Colonic mucosa (tissue), 4 donors: Measurements from ENCODE around the gene WDR36. TPM values are rescaled to one million over a fixed set of nuclear protein-coding genes. Genes with fewer than 3 reads are reported as not detected.
"Not testable (repeated sequence)": the region's sequence is repeated elsewhere in the genome, so short reads cannot be mapped to it uniquely, and the experiment has no call there.

Experiments
- DNase-seq: peaks from one replicate; pipeline ENCODE4 v3.0.0-alpha.2; 2020
- H3K27ac ChIP-seq: fragments of 200-600 bp; one replicate; pipeline ENCODE4 v1.8.0; 2021
- H3K27me3 ChIP-seq: fragments of 200-600 bp; one replicate; pipeline ENCODE4 v1.8.0; 2021
- H3K36me3 ChIP-seq: fragments of 200-600 bp; one replicate; pipeline ENCODE4 v1.8.0; 2021
- H3K4me1 ChIP-seq: fragments of 200-600 bp; one replicate; pipeline ENCODE4 v1.8.0; 2021; ENCODE audit warnings: mild to moderate bottlenecking
- H3K4me3 ChIP-seq: fragments of 200-600 bp; one replicate; pipeline ENCODE4 v1.8.0; 2021
- H3K9ac ChIP-seq, 2 donors: one replicate each; pipeline ENCODE4 v1.7.0; 2013; ENCODE audit warnings: control low read depth in 2 of 2, low read depth in 2 of 2, low read length in 2 of 2
- H3K9me3 ChIP-seq: fragments of 200-600 bp; one replicate; pipeline ENCODE4 v1.8.0; 2021
- CTCF ChIP-seq: fragments of 200-600 bp; IDR thresholded peaks from one replicate; pipeline ENCODE4 v1.8.0; 2022; ENCODE audit warnings: antibody characterized with exemption, mild to moderate bottlenecking
- intact Hi-C: fragments of 100-400 bp; cut with DNase I; formaldehyde crosslinking; loops from one replicate; pipeline ENCODE4 v1.14.1; 2022
- total RNA-seq, 2 donors: library from RNA; stranded (reverse); fragmentation: NEBNext Ultra II Directional in 1 of 2; extraction: Animal tissue kit (Norgen Biotek cat#: 25700) in 1 of 2; gene quantifications; one replicate each; pipeline ENCODE4 v1.2.1, GENCODE V29; 2021
- donor health status: healthy.
- donor health status: DM: no; HTN: no; CAD: no.
- donor health status: DM: no; HTN: no; CAD: no.

Gene WDR36
- total RNA-seq, 2 donors from 2014 or later: 14.0 to 19.0 TPM

GRCh38 chr5:111134864-111135263 lies 42.7 kb downstream of the WDR36 start:
- Histone ChIP-seq H3K27ac (no peak overlapping the region), H3K9me3 (no peaks in the 10 kb centered on the region), H3K9ac (no peak overlapping the region), H3K27me3 (no peaks in the 10 kb centered on the region), H3K36me3 (no peaks in the 10 kb centered on the region), H3K4me3 (no peak overlapping the region), H3K4me1 (no peaks in the 10 kb centered on the region)
- TF ChIP-seq CTCF: no peak
- DNase-seq: no peak
- intact Hi-C loops: no loop called here

GRCh38 chr5:111135363-111135762 lies 43.2 kb downstream of the WDR36 start:
- Histone ChIP-seq H3K27me3 (no peaks in the 10 kb centered on the region), H3K9ac (no peak overlapping the region), H3K4me1 (no peaks in the 10 kb centered on the region), H3K36me3 (no peaks in the 10 kb centered on the region), H3K27ac (no peak overlapping the region), H3K4me3 (no peak overlapping the region), H3K9me3 (no peaks in the 10 kb centered on the region)
- intact Hi-C loops: no loop called here
- no peak for TF ChIP-seq CTCF
- DNase-seq: no peak

GRCh38 chr5:111135946-111136345 lies 43.8 kb downstream of the WDR36 start:
- no peak for DNase-seq
- Histone ChIP-seq H3K27ac (no peak overlapping the region), H3K4me3 (no peak overlapping the region), H3K4me1 (no peaks in the 10 kb centered on the region), H3K27me3 (no peaks in the 10 kb centered on the region), H3K9ac (no peak overlapping the region), H3K9me3 (no peaks in the 10 kb centered on the region), H3K36me3 (no peaks in the 10 kb centered on the region)
- intact Hi-C loops: no loop called here
- TF ChIP-seq CTCF: no peak

- intact Hi-C loops: no loop called here
- TF ChIP-seq CTCF: no peak
- no peaks in the 10 kb centered on the region for H3K27me3 ChIP-seq
- no peak overlapping the region for H3K27ac ChIP-seq
- H3K4me3 ChIP-seq: no peak overlapping the region
- DNase-seq: no peak
- H3K9ac ChIP-seq: no peak overlapping the region
- no peaks in the 10 kb centered on the region for H3K36me3 ChIP-seq
- no peaks in the 10 kb centered on the region for H3K9me3 ChIP-seq
- H3K4me1 ChIP-seq: no peaks in the 10 kb centered on the region
These were observed 45.9 kb downstream of the WDR36 start for GRCh38 chr5:111138096-111138495.

- H3K4me1 ChIP-seq, DNase-seq, H3K27ac ChIP-seq, H3K9me3 ChIP-seq, H3K36me3 ChIP-seq, H3K27me3 ChIP-seq, intact Hi-C loops, H3K9ac ChIP-seq, H3K4me3 ChIP-seq: not testable (repeated sequence)
These were observed 49.3 kb downstream of the WDR36 start for GRCh38 chr5:111141471-111141870.

- Histone ChIP-seq H3K4me1 (no peaks in the 10 kb centered on the region), H3K4me3 (no peak overlapping the region), H3K9me3 (no peaks in the 10 kb centered on the region), H3K27me3 (no peaks in the 10 kb centered on the region), H3K9ac (no peak overlapping the region), H3K27ac (no peak overlapping the region), H3K36me3 (no peaks in the 10 kb centered on the region)
- no peak for TF ChIP-seq CTCF
- no peak for DNase-seq
- intact Hi-C loops: no loop called here
These were observed 50.8 kb downstream of the WDR36 start for GRCh38 chr5:111142932-111143331.
